Lower leg skin (tissue), 3 donors: ENCODE measurements around the gene TUBB2B.

Experiments used
- CTCF ChIP-seq, 3 donors: fragments of 450-650 bp; IDR thresholded peaks; one replicate each; pipeline ENCODE4 v1.5.1; 2016; ENCODE audit warnings: antibody characterized with exemption in 3 of 3, mild to moderate bottlenecking in 3 of 3, moderate library complexity in 2 of 3
- POLR2A ChIP-seq, 2 donors: fragments of 450-650 bp; IDR thresholded peaks; one replicate each; pipeline ENCODE4 v1.6.1; 2016 to 2017; ENCODE audit warnings: antibody characterized with exemption in 2 of 2, mild to moderate bottlenecking in 1 of 2, moderate library complexity in 1 of 2

GRCh38 chr6:3261921-3262320 lies 34.5 kb upstream of the TUBB2B start:
- TF ChIP-seq CTCF (IDR thresholded peaks at IDR 0.05) (no peak), POLR2A (IDR thresholded peaks at IDR 0.05) (no peak)
